ENCODE data around the gene MIDN.
"Not testable (repeated sequence)": the region's sequence is repeated elsewhere in the genome, so short reads cannot be mapped to it uniquely, and the experiment has no call there.

MIDN gene

GRCh38 chr19:1294688-1295087, 46.3 kb downstream of the MIDN start:
- DNase-seq (ENCODE audit: low spot score) = no peak

DNA sequence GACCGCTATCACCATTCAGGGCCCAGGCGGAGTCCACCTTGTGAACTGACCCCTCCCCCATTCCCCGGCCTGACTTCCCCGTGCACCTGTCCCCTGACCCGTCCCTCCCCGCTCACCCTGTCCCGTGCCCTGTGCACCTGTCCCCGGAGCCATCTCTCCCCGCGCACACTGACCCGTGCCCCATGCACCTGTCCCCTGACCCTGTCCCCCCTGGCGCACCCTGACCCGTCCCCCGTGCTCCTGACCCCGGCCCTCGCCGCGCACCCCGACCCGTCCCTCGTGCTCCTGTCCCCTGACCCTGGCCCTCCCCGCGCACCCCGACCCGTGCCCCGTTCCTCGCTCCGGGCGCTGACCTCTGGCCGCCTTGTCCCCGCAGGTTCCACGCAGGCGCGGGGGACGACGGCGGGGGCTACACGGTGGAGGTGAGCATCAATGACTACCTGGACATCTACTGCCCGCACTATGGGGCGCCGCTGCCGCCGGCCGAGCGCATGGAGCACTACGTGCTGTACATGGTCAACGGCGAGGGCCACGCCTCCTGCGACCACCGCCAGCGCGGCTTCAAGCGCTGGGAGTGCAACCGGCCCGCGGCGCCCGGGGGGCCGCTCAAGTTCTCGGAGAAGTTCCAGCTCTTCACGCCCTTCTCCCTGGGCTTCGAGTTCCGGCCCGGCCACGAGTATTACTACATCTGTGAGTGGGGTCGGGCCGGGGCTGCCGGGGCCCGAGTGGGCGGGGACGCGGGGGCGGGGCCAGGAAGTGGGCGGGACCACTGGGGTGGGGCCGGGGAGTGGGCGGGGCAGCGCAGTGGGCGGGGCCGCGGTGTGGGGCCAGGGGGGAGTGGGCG, 47.0 kb downstream of the MIDN start:
- DNase-seq (ENCODE audit: low spot score) = no peak

DNA sequence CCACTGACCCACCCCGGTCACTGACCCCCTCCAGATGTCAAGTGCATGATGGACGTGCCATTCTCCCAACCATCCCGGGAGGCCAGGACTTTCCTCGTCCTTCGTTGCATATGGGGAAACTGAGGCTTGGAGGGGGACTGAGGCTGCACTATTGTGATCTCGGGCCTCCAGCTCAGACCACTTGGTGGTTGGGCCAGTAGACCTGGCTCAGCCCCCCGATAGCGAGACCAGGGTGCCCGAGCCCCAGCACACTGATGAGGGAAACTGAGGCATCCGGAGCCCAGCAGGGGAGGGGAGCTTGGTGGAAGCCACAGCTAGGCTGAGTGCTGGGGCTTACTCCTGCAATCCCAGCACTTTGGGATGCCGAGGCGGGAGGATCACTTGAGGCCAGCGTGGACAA, 47.7 kb downstream of the MIDN start:
- DNase-seq (ENCODE audit: low spot score) = no peak

- no peak for DNase-seq (ENCODE audit: low spot score)
These were observed 48.3 kb downstream of the MIDN start for GRCh38 chr19:1296575-1297271.

DNA sequence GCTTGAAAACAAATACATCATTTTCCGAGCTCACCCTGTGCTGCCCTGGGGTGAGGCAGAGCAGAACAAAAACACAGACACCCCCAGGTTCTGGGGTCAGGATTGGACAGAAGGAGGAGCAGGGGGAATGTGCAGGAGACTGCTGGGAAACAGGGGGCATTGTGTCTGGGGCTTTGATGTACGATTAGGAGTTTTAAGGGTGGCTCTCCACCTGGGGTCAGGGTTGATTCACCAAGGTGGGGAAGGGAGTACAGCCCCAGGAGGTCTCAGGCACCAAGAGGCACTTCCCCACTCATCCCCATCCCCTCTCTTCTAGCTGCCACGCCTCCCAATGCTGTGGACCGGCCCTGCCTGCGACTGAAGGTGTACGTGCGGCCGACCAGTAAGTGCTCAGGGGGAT, 49.9 kb downstream of the MIDN start:
- DNase-seq (ENCODE audit: low spot score) = no peak

GRCh38 chr19:1299801-1300200, 51.4 kb downstream of the MIDN start:
- no peak for DNase-seq (ENCODE audit: low spot score)

GRCh38 chr19:1300744-1301490, 52.5 kb downstream of the MIDN start:
- no peak for DNase-seq (ENCODE audit: low spot score)

DNA sequence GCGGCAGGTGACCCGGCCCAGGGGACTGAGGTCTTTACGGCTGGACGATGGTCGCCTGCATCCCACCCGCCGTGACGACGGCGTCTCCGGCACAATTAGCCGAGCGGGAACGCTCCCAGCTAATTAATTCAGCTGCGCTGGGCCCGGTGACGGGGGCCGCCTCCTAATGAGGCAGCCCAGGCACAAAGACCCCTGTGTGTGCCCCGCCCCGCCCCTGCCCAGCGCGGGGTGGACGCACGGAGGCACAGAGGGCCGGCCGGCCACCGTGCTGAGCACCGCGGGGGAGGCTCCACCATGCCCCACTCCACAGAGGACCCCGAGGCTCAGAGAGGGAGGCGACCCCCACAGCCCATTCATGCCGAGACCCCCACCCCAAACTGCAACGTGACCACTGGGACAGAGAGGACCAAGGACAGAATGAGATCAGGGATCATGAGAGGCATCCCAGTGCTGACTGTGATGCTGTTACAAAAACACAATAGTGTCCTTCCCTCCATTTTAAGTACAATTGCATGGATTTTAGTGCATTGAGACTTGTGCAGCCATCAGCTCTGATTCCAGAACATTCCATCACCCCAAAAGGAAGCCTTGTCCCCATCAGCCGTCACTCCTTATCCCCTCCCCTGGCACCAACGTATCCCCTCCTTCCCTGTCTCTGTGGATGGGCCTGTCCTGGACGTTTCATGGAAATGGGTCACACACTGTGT, 54.3 kb downstream of the MIDN start:
- peak; percentile 84 for DNase-seq (ENCODE audit: low spot score)

DNA sequence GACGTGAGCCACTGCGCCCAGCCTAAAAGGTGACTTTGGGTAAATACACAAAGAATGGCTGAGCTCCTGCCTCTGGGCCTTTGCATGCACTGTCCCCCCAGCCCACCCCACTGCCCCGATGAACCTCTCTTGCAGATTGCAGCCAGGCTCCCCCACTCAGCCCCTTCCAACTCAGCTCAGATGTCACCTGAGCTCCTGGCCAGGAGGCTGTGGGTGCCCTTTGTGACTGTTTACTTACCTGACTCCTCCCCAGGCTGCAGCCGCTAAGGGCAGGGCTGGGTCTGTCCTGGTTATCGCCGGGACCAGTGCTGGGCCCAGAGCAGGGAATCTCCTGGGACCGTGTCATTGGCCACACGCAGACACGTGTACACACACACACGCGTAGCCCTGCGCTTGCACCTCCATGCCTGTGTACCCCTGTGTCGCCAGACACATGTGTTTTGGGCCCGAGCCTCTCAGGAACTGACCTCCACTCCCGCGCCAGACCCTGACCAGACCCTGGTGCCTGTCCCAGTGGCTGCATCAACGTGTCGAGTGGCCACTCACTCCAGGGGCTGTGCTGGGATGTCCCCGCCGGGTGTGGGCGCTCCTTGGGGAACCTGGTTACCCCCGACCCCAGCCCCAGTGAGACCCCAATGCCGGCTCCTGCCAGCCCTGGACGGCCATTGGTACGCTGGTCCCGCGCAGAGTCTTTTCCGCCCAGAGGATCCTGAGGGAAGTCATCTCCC, 56.0 kb downstream of the MIDN start:
- no peak for DNase-seq (ENCODE audit: low spot score)

- DNase-seq (ENCODE audit: low spot score) = not testable (repeated sequence)
These were observed 57.0 kb downstream of the MIDN start for GRCh38 chr19:1305354-1305753.

- no peak for DNase-seq (ENCODE audit: low spot score)
These were observed 58.9 kb downstream of the MIDN start for GRCh38 chr19:1307320-1307719.

GRCh38 chr19:1307755-1308303, 59.4 kb downstream of the MIDN start:
- DNase-seq (ENCODE audit: low spot score) = no peak

DNA sequence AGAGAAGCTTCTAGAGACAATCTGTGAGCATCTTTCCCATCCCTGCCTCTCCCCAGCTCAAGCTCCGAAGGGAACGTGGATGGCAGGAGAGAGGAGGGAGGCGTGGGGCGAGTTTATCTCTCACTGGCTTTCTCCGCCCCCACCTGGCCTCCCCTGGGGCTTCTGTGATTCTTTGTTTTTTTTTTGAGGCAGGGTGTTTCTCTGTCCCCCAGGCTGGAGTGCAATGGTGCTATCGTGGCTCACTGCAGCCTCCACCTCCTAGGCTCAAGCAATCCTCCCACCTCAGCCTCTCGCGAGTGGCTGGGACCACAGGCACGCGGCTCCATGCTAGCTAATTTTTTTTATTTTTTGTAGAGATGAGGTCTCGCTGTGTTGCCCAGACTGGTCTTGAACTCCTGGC, 60.3 kb downstream of the MIDN start:
- DNase-seq (ENCODE audit: low spot score) = no peak

All from globus pallidus (tissue), 1 donor.